Hepatocyte (in vitro differentiated cells): ENCODE data around the gene SELENOW. TPM values are rescaled to one million over a fixed set of nuclear protein-coding genes. Genes with fewer than 3 reads are reported as not detected.
"Not testable (repeated sequence)": the region's sequence is repeated elsewhere in the genome, so short reads cannot be mapped to it uniquely, and the experiment has no call there.

Source experiments
- DNase-seq: peaks from one replicate; pipeline ENCODE4 v3.0.0-alpha.2; 2016; ENCODE audit warnings: low spot score
- H2AFZ ChIP-seq: fragments of 200-600 bp; sonication (generic); 2 replicates; pipeline ENCODE4 v1.6.0; 2016; ENCODE audit warnings: antibody characterized with exemption, mild to moderate bottlenecking
- H3K27ac ChIP-seq: fragments of 200-600 bp; sonication (generic); 2 replicates; pipeline ENCODE4 v1.5.1; 2016; ENCODE audit warnings: mild to moderate bottlenecking
- H3K27me3 ChIP-seq: fragments of 200-600 bp; sonication (generic); 2 replicates; pipeline ENCODE4 v1.6.1; 2016
- H3K36me3 ChIP-seq: fragments of 200-600 bp; sonication (generic); replicated peaks from 2 replicates; pipeline ENCODE4 v1.5.1; 2016; ENCODE audit warnings: low read depth; ENCODE audit not compliant: insufficient read depth
- H3K4me1 ChIP-seq: fragments of 200-600 bp; sonication (generic); 2 replicates; pipeline ENCODE4 v1.5.1; 2016; ENCODE audit warnings: mild to moderate bottlenecking, moderate library complexity; ENCODE audit not compliant: insufficient read depth
- H3K4me2 ChIP-seq: fragments of 200-600 bp; sonication (generic); 2 replicates; pipeline ENCODE4 v1.6.0; 2016
- H3K4me3 ChIP-seq: fragments of 200-600 bp; sonication (generic); 2 replicates; pipeline ENCODE4 v1.5.1; 2016; ENCODE audit warnings: mild to moderate bottlenecking
- H3K79me2 ChIP-seq: fragments of 200-600 bp; sonication (generic); 2 replicates; pipeline ENCODE4 v1.6.0; 2017; ENCODE audit warnings: mild to moderate bottlenecking
- H3K9me2 ChIP-seq: fragments of 200-600 bp; sonication (generic); replicated peaks from 2 replicates; pipeline ENCODE4 v1.6.0; 2017; ENCODE audit warnings: mild to moderate bottlenecking; ENCODE audit not compliant: insufficient read depth
- H3K9me3 ChIP-seq: fragments of 200-600 bp; sonication (generic); 2 replicates; pipeline ENCODE4 v1.5.1; 2016; ENCODE audit warnings: low read depth, mild to moderate bottlenecking
- H4K20me1 ChIP-seq: fragments of 200-600 bp; sonication (generic); 2 replicates; pipeline ENCODE4 v1.6.0; 2016; ENCODE audit warnings: mild to moderate bottlenecking; ENCODE audit not compliant: insufficient read depth, poor library complexity, severe bottlenecking
- CTCF ChIP-seq: fragments of 200-600 bp; sonication (generic); IDR thresholded peaks from 2 replicates; pipeline ENCODE4 v1.5.1; 2016; ENCODE audit warnings: antibody characterized with exemption, mild to moderate bottlenecking; ENCODE audit not compliant: poor library complexity
- EZH2 ChIP-seq: fragments of 200-600 bp; sonication (generic); IDR thresholded peaks from 2 replicates; pipeline ENCODE4 v1.6.1; 2016; ENCODE audit warnings: antibody characterized with exemption, mild to moderate bottlenecking, borderline replicate concordance
- EZH2phosphoT487 ChIP-seq: fragments of 200-600 bp; sonication (generic); IDR thresholded peaks from one replicate; pipeline ENCODE4 v1.6.1; 2018; ENCODE audit warnings: antibody characterized with exemption, mild to moderate bottlenecking, low read depth, moderate library complexity; ENCODE audit not compliant: unreplicated experiment, severe bottlenecking
- WGBS: methylation state at CpG from one replicate; pipeline ENCODE4 v1.1.6; 2016; ENCODE audit warnings: low lambda C conversion rate; ENCODE audit errors: missing lambda C conversion rate; 5-methylcytosine and 5-hydroxymethylcytosine counted together
- polyA plus RNA-seq: library from polyadenylated mRNA; unstranded; fragments of >200 nt; fragmentation: Nextera tagmentation; extraction: Ambion mirVana; gene quantifications from 2 replicates; pipeline ENCODE4 v1.2.1, GENCODE V29; 2016
- total RNA-seq: library from RNA; depleted of rRNA; stranded (reverse); fragments of >200 nt; gene quantifications from 2 replicates; pipeline ENCODE4 v1.2.3, GENCODE V29; 2014

Gene SELENOW
- total and polyA plus RNA-seq, 2 experiments from 2014 or later, result 140 to 217 TPM

DNA sequence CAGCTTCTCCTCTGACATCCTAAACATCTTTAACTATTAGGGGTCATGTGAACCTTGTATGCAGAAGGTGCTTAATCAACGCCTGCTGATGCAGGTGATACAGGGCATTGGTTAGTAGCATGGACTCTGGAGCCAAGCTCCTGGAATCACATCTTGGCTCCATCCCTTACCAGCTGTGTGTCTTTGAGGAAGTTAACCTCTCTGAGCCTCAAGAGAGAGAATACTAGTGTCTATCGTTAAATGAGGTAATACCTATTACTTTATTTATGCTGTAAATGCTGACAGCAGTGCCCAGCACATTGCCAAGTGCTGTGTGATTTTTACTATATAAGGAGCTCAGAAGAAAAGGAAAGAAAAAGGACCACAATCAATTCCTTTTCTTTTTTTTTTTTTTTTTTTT, 11.2 kb upstream of the SELENOW start:
- no peak for DNase-seq
- Histone ChIP-seq H4K20me1 (no peaks in the 10 kb centered on the region), H3K4me2 (no peak overlapping the region), H3K27me3 (no peaks in the 10 kb centered on the region), H2AFZ (no peak overlapping the region), H3K9me3 (no peaks in the 10 kb centered on the region), H3K4me1 (no peaks in the 10 kb centered on the region), H3K36me3 (no peaks in the 10 kb centered on the region), H3K27ac (no peak overlapping the region), H3K9me2 (no peaks in the 10 kb centered on the region), H3K4me3 (no peak overlapping the region), H3K79me2 (no peaks in the 10 kb centered on the region)
- no peak for TF ChIP-seq EZH2phosphoT487
- TF ChIP-seq EZH2, result no peak
- no peak for TF ChIP-seq CTCF
- 89% methylated on average over 2 of the region's 2 CpGs for WGBS

- no peak for DNase-seq
- no peak for TF ChIP-seq EZH2phosphoT487
- TF ChIP-seq CTCF, result no peak
- no peak for TF ChIP-seq EZH2
- no peaks in the 10 kb centered on the region for H3K36me3 ChIP-seq
- H3K4me2 ChIP-seq, result no peak overlapping the region
- H3K9me3 ChIP-seq, result no peaks in the 10 kb centered on the region
- no peaks in the 10 kb centered on the region for H3K27me3 ChIP-seq
- no peaks in the 10 kb centered on the region for H4K20me1 ChIP-seq
- no peak overlapping the region for H3K4me3 ChIP-seq
- H3K9me2 ChIP-seq, result no peaks in the 10 kb centered on the region
- WGBS, result 79% methylated on average over 2 of the region's 2 CpGs
- no peaks in the 10 kb centered on the region for H3K4me1 ChIP-seq
- no peak overlapping the region for H3K27ac ChIP-seq
- no peaks in the 10 kb centered on the region for H3K79me2 ChIP-seq
- H2AFZ ChIP-seq, result no peak overlapping the region
Measured at GRCh38 chr19:47768604-47769003, 9.9 kb upstream of the SELENOW start.

DNA sequence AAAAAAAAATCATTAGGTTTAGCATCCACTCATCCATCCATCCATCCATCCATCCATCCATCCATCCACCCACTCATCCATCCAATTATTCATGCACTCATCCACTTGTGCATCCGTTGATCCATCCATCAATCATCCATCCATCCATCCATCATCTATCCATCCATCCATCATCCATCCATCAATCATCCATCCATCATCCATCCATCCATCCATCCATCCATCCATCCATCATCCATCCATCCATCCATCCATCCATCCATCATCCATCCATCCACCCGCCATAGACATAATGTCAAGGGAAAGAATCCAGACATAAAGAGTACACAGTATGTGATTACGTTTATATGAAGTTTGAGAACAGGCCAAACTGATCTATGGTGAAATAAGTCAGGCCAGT, 9.0 kb upstream of the SELENOW start:
- H3K36me3 ChIP-seq, result no peaks in the 10 kb centered on the region
- H3K4me1 ChIP-seq, result no peaks in the 10 kb centered on the region
- TF ChIP-seq EZH2, result no peak
- no peak overlapping the region for H3K4me2 ChIP-seq
- no peak for DNase-seq
- H3K79me2 ChIP-seq, result no peaks in the 10 kb centered on the region
- H3K9me2 ChIP-seq, result no peaks in the 10 kb centered on the region
- H3K27me3 ChIP-seq, result no peaks in the 10 kb centered on the region
- no peak overlapping the region for H3K27ac ChIP-seq
- H3K9me3 ChIP-seq, result no peaks in the 10 kb centered on the region
- 85% methylated on average over 3 of the region's 3 CpGs for WGBS
- no peaks in the 10 kb centered on the region for H4K20me1 ChIP-seq
- no peak overlapping the region for H2AFZ ChIP-seq
- H3K4me3 ChIP-seq, result no peak overlapping the region

DNA sequence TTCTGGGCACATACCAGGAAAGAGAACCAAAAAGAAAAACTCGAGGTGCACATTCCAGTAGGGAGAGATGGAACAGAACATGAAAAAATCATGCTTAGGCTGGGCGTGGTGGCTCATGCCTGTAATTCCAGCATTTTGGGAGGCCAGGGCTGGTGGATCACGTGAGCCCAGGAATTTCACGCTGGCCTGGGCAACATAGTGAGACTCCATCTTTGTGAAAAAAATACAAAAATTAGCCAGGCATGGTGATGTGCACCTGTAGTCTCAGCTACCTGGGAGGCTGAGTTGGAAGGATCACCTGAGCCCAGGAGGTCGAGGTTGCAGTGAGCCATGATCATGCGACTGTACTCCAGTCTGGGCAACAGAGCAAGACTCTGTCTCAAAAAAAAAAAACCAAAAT, 7.2 kb upstream of the SELENOW start:
- not testable (repeated sequence) for H3K27me3 ChIP-seq, H3K4me2 ChIP-seq, H3K4me1 ChIP-seq, H3K9me2 ChIP-seq, H4K20me1 ChIP-seq, H3K79me2 ChIP-seq, DNase-seq, H3K27ac ChIP-seq, H2AFZ ChIP-seq, H3K9me3 ChIP-seq, H3K4me3 ChIP-seq, H3K36me3 ChIP-seq
- WGBS, result 85% methylated on average over 6 of the region's 6 CpGs
